Measurements from ENCODE around the gene FBXW5.
A peak's percentile ranks its signal among the peaks of the same experiment; 100 is the strongest.

FBXW5 gene

DNA sequence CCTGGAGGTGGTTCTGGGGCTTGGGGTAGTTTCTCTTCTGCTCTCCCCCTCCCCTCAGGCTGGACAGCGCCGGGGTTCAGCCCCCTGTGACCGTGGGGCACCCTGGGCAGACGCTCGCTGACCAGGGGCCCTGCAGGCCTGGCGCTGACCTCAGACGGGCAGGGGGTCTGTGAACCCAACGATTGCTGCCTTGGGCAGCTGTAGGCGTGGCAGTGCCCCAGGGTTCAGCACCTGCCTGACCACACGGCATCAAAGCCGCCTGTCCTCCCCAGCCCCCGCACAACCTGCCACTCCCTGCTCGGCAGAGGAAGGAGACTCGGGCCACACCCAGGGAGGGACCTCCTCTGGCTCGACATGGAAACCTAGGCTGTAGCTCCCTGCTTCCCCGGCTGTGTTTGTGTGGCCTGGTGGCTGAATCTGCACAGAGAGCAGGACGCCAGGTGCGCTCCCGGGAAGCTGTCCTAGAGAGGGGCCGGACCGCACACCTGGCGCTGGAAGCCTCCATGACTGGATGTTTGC lies 19.7 kb upstream of the FBXW5 start:
- intact Hi-C loops (cut with DNase I) = no loop called here
- DNase-seq = no peak

GRCh38 chr9:136963751-136964150 lies 19.2 kb upstream of the FBXW5 start:
- DNase-seq = no peak
- intact Hi-C loops (cut with DNase I) = no loop called here

DNA sequence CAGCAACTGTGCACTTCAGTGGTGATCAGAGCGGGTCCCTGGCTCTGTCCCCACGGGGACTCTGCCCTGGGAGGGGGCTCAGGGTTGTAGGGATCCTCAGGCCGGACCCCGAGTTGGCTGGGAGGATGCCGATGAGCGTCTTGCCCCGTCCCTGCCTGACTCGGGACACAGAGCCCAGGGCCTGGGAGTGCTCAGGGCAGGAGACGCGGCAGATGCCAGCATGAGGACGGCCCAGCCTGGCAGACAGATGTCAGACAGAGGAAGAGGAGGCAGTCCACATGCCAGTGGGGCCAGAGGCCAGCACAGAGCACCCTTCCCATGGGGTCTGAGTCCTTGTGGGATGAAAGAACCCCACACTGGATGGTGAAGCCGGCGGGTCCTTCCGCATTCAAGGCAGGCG lies 18.8 kb upstream of the FBXW5 start:
- intact Hi-C loops (cut with DNase I) = no loop called here
- DNase-seq = peak in 4 of 42 donors; percentile 37 to 68 (median 49)

DNA sequence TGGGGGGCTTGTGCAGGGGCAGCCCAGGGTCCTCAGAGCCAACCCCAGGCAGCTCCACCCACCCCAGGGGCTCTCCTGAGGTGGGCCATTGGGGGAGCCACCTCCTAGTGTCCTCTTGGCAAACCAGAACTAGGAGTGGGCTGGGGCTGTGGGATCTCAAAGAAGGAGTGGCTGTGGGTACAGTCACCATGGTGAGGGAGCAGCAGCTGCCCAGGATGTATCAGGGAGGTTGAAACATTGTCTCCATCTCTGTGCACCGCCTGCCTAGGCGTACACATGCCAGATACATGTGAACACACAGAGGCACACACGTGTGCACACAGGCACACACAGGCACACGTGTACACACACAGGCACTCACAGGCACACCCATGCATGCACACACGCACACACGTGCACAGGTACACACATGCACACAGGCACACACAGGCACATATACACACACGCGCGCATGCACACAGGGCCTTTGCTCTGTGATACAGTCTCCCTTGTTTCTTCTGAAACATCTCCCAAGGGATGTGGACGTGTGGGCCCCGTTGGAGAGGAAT lies 18.2 kb upstream of the FBXW5 start:
- intact Hi-C loops (cut with DNase I) = no loop called here
- no peak for DNase-seq

DNA sequence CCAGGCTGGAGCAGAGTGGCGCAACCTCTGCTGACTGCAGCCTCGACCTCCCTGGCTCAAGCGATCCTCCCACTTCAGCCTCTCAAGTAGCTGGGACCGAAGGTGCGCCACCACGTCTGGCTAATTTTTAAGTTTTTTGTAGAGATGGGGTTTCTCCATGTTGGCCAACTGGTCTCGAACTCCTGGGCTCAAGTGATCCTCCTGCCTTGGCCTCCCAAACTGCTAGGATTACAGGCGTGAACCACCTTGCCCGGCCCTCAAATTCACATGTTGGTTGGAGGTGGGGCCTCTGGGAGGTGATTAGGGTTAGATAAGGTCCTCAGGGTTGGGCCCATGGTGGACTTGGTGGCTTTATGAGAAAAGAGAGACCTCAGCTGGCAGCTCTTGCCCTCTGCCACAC lies 17.6 kb upstream of the FBXW5 start:
- intact Hi-C loops (cut with DNase I) = no loop called here
- no peak for DNase-seq

DNA sequence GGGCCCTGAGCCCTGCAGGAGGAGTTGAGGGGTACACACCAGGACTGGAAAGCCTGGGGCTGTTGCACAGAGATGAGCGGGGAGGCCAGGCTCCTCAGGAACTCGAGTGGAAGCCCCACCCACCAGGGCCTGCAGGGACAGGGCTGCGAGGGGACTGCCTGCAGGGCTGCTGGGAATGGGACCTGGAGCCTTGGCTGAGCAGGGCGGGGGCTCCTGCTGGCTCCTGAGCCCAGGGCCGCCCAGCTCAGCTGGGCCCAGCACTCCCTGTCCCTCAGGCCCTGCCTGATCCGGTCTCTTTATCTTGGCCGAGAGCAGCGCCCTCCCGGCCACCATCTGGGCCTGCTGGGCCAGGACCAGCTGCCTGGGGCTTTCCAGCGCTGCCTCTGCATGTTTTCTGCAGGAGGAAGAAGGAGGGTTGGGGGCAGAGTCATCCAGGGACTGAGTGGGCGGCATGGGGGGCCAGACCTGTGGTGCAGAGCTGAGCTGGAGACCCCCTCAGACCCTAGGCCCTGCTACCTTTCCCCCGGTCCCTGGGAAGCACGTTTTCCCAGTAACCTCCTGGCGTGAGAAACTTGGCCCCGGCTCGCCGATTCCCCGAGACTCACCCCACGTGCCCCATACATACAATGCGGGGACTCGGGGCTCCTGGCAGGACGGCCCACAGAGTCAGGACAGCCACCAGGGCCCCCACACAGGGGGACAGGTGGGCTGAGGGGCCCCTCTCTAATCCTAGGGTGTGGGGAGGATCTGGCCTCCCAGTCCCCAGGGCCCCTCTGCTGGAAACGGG lies 16.9 kb upstream of the FBXW5 start:
- peak in 17 of 42 donors; percentile 39 to 82 (median 63) for DNase-seq
- intact Hi-C loops (cut with DNase I) = no loop called here

GRCh38 chr9:136960938-136961275 lies 16.4 kb upstream of the FBXW5 start:
- DNase-seq = no peak
- intact Hi-C loops (cut with DNase I) = no loop called here

GRCh38 chr9:136960212-136960937 lies 15.8 kb upstream of the FBXW5 start:
- DNase-seq = no peak
- intact Hi-C loops (cut with DNase I) = no loop called here

DNA sequence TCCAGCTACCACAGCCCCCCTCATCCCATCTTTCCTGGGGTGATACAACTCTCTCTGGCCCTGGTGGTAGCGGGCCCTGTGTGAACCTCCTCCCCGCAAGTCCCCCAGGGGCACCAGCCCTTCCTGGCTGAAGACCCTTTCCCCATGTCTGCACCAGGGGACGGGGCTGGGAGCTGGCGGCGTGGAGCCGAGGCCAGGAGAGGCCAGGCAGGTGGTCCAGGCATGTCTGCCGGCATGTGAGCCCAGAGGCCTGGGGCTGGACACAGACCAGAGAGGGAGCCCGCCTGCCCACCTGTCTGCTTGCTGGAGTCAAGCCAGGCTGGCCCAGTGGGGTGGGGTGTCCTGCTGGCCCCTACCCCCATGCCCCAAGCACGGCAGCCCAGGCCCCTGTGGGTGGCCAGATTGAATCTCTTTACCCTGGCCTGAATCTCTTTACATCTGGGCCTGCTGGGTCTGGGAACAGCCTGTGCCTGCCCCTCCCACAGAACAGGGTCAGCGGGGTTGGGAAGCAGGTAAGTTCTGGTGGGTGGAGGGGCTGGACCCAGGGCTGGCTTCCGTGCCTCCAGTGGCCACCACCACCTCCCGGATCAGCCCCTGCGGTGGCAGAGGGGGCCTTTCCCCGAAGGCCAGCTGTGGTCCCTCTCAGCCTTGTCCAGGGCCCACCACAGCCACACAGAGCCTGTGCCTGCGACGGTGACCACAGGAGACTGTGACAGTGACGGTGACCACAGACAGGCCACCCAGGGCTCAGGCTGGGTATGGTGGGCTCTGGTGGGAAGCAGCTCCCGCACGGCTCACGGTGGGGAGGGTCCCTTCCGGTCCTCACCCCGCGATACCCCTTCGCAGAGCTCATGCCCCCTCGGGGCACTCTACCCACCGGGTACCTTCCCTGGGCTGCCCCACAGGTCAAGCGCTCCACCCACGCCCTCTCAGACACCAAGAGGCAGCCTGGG lies 14.6 kb upstream of the FBXW5 start:
- intact Hi-C loops (cut with DNase I) = no loop called here
- no peak for DNase-seq

GRCh38 chr9:136958473-136958872 lies 13.9 kb upstream of the FBXW5 start:
- DNase-seq = no peak
- intact Hi-C loops (cut with DNase I) = no loop called here

DNA sequence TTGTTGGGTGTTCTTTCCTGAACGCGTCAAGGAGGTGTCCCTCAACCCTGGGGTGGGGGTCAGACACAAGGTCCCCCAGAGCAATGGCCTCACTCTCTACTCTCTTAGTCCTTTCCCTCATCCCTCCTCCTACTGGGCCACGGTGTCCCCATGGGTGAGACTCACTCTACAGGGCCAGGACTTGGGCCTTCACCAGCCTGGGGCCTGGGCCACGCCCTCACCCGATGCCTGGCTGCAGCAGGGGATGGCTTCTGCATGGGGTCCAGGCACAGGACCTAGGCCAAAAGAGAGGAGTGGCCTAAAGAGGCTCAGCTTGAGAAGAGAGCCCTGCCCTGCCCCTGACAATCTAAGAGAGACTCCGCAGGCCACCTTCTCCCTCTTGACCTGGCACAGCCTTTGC lies 13.4 kb upstream of the FBXW5 start:
- intact Hi-C loops (cut with DNase I) = no loop called here
- DNase-seq = no peak

DNA sequence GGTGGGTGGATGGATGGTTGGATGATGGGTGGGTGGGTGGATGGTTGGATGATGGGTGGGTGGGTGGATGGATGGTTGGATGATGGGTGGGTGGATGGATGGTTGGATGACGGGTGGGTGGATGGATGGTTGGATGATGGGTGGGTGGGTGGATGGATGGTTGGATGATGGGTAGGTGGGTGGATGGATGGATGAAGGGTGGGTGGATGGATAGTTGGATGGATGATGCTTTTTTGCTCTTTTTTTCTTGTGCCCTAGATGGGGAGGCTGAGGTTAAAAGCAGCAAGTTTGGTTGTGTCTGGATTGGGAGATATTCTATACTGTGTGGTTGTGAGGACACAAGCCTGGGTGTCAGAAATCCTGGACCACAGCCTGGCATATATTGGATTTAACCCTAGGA lies 12.9 kb upstream of the FBXW5 start:
- DNase-seq = no peak
- intact Hi-C loops (cut with DNase I) = no loop called here

GRCh38 chr9:136956604-136957003 lies 12.1 kb upstream of the FBXW5 start:
- no peak for DNase-seq
- intact Hi-C loops (cut with DNase I) = no loop called here

GRCh38 chr9:136955943-136956335 lies 11.4 kb upstream of the FBXW5 start:
- no peak for DNase-seq
- intact Hi-C loops (cut with DNase I) = no loop called here

DNA sequence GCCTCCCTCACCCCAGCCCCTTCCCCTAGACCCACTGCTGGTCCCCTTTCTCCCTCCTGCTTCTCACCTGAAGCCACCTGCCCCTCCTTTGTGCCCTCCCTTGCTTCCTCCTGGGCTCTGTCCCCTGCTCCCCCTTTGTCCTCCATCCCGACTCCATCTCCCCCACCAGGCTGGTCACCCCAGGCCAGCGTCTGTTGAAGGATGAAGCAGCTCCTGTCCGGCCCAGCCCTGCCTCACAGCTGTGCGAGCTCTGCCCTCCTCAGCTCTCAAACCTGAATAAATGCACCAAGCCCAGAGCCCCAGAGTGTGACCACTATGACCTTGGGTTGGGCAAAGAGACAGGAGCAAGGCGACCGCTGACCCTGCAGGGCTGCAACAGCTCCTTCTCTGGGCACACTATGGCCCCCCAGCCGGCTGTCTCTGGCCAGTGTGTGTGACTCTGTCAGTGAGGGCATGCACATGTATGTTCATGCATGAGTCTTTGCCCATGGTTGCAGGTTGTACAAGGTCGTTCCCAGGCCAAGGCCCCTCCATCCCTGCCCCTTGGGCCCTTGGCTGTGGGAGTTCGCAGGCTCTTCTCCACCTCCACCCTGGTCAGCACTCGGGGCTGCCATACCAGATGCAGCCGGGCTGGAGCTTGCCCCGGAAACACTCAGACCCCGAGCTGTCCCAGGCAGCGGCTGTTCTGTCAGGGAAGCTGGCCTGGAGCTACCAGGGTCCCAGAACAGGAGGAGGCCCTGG lies 10.8 kb upstream of the FBXW5 start:
- DNase-seq = peak in 1 of 42 donors; percentile 1
- intact Hi-C loops (cut with DNase I) = no loop called here

GRCh38 chr9:136954270-136955083 lies 9.9 kb upstream of the FBXW5 start:
- intact Hi-C loops (cut with DNase I) = loop anchor here (5.0 kb wide), 2 partner anchors 83 to 162 kb away; partner anchors contain the start of gene TMEM141
- DNase-seq = peak in 1 of 42 donors; percentile 0

- no peak for DNase-seq
- intact Hi-C loops (cut with DNase I) = loop anchor here (5.0 kb wide), 2 partner anchors 83 to 162 kb away; partner anchors contain the start of gene TMEM141
Measured at GRCh38 chr9:136953771-136954269, 9.3 kb upstream of the FBXW5 start.

Data from head of caudate nucleus (tissue), 42 donors.